ENCODE measurements around the gene SLIT3.

The SLIT3 gene

GRCh38 chr5:168899673-168900072 lies 401.3 kb downstream of the SLIT3 start:
- DNase-seq (ENCODE audit: low read depth in 4 of 4, low spot score in 1 of 4), result no peak

GRCh38 chr5:168899264-168899663 lies 401.7 kb downstream of the SLIT3 start:
- no peak for DNase-seq (ENCODE audit: low read depth in 4 of 4, low spot score in 1 of 4)

- DNase-seq (ENCODE audit: low read depth in 4 of 4, low spot score in 1 of 4), result no peak
These were observed 402.6 kb downstream of the SLIT3 start for GRCh38 chr5:168898247-168898911.

GRCh38 chr5:168897387-168898122 lies 403.4 kb downstream of the SLIT3 start:
- no peak for DNase-seq (ENCODE audit: low read depth in 4 of 4, low spot score in 1 of 4)

- no peak for DNase-seq (ENCODE audit: low read depth in 4 of 4, low spot score in 1 of 4)
These were observed 405.5 kb downstream of the SLIT3 start for GRCh38 chr5:168895295-168896071.

GRCh38 chr5:168893283-168893682 lies 407.7 kb downstream of the SLIT3 start:
- no peak for DNase-seq (ENCODE audit: low read depth in 4 of 4, low spot score in 1 of 4)

- DNase-seq (ENCODE audit: low read depth in 4 of 4, low spot score in 1 of 4), result no peak
These were observed 408.2 kb downstream of the SLIT3 start for GRCh38 chr5:168892618-168893186.

- no peak for DNase-seq (ENCODE audit: low read depth in 4 of 4, low spot score in 1 of 4)
These were observed 409.8 kb downstream of the SLIT3 start for GRCh38 chr5:168890816-168891812.

- no peak for DNase-seq (ENCODE audit: low read depth in 4 of 4, low spot score in 1 of 4)
These were observed 411.9 kb downstream of the SLIT3 start for GRCh38 chr5:168889039-168889438.

GRCh38 chr5:168887931-168888330 lies 413.0 kb downstream of the SLIT3 start:
- DNase-seq (ENCODE audit: low read depth in 4 of 4, low spot score in 1 of 4), result no peak

GRCh38 chr5:168886157-168886556 lies 414.8 kb downstream of the SLIT3 start:
- DNase-seq (ENCODE audit: low read depth in 4 of 4, low spot score in 1 of 4), result no peak

GRCh38 chr5:168885324-168886120 lies 415.4 kb downstream of the SLIT3 start:
- DNase-seq (ENCODE audit: low read depth in 4 of 4, low spot score in 1 of 4), result no peak

- no peak for DNase-seq (ENCODE audit: low read depth in 4 of 4, low spot score in 1 of 4)
These were observed 416.9 kb downstream of the SLIT3 start for GRCh38 chr5:168883991-168884390.

- DNase-seq (ENCODE audit: low read depth in 4 of 4, low spot score in 1 of 4), result no peak
These were observed 417.6 kb downstream of the SLIT3 start for GRCh38 chr5:168883281-168883741.

GRCh38 chr5:168882283-168882682 lies 418.7 kb downstream of the SLIT3 start:
- no peak for DNase-seq (ENCODE audit: low read depth in 4 of 4, low spot score in 1 of 4)

- no peak for DNase-seq (ENCODE audit: low read depth in 4 of 4, low spot score in 1 of 4)
These were observed 419.4 kb downstream of the SLIT3 start for GRCh38 chr5:168881427-168882149.

- no peak for DNase-seq (ENCODE audit: low read depth in 4 of 4, low spot score in 1 of 4)
These were observed 421.0 kb downstream of the SLIT3 start for GRCh38 chr5:168879929-168880328.

GRCh38 chr5:168879331-168879730 lies 421.6 kb downstream of the SLIT3 start:
- no peak for DNase-seq (ENCODE audit: low read depth in 4 of 4, low spot score in 1 of 4)
